ENCODE results near the gene ZBTB16. TPM values are rescaled to one million over a fixed set of nuclear protein-coding genes. Genes with fewer than 3 reads are reported as not detected.
A peak's percentile ranks its signal among the peaks of the same experiment; 100 is the strongest.

ZBTB16 gene
- total and polyA plus RNA-seq, 7 donors, result 9.9 to 197 (median 99.5) TPM

- DNase-seq, result peak; percentile 77
- H3K36me3 ChIP-seq, result peaks cover 35 to 57% (median 51%) of the 10 kb centered on the region in 4 donors
- 96 to 97% methylated on average over 26 of the region's 26 CpGs for WGBS, 2 donors
- H3K27ac ChIP-seq, result peak overlapping the region; percentile 94 to 99 (median 96)
- H3K4me3 ChIP-seq, result peak overlapping the region; percentile 15 to 99 (median 78)
- TF ChIP-seq POLR2A (IDR thresholded peaks at IDR 0.05), result no peak
- peak in 2 of 4 donors; percentile 3 to 30 for TF ChIP-seq POLR2AphosphoS5 (IDR thresholded peaks at IDR 0.05)
- H3K27me3 ChIP-seq, result no peaks in the 10 kb centered on the region
- intact Hi-C loops (cut with DNase I), result loop anchor here (5.0 kb wide), 1 partner anchor 54 kb away; no protein-coding TSS in a partner anchor
- H3K9me3 ChIP-seq, result no peaks in the 10 kb centered on the region
- H3K4me1 ChIP-seq, result peaks cover 0 to 75% (median 73%) of the 10 kb centered on the region in 4 donors
Observed at GRCh38 chr11:114063149-114063828, 3.8 kb downstream of the ZBTB16 start.

- peaks cover 35 to 62% (median 56%) of the 10 kb centered on the region in 4 donors for H3K36me3 ChIP-seq
- peak overlapping the region; percentile 13 to 97 (median 95) for H3K27ac ChIP-seq
- H3K9me3 ChIP-seq, result no peaks in the 10 kb centered on the region
- intact Hi-C loops (cut with DNase I), result loop anchor here (5.0 kb wide), 1 partner anchor 53 kb away; no protein-coding TSS in a partner anchor
- H3K27me3 ChIP-seq, result no peaks in the 10 kb centered on the region
- 95 to 96% methylated on average over 8 of the region's 8 CpGs for WGBS, 2 donors
- no peak for TF ChIP-seq POLR2A (IDR thresholded peaks at IDR 0.05)
- no peak for TF ChIP-seq CTCF (IDR thresholded peaks at IDR 0.05)
- TF ChIP-seq POLR2AphosphoS5 (IDR thresholded peaks at IDR 0.05), result no peak
- TF ChIP-seq EP300 (IDR thresholded peaks at IDR 0.05), result no peak
- peaks cover 0 to 75% (median 73%) of the 10 kb centered on the region in 4 donors for H3K4me1 ChIP-seq
- peak overlapping the region; percentile 15 to 99 (median 78) for H3K4me3 ChIP-seq
- peak; percentile 72 for DNase-seq
Observed at GRCh38 chr11:114063829-114064201, 4.3 kb downstream of the ZBTB16 start.

- peaks cover 0 to 77% (median 75%) of the 10 kb centered on the region in 4 donors for H3K4me1 ChIP-seq
- TF ChIP-seq EP300 (IDR thresholded peaks at IDR 0.05) (no peak), POLR2A (IDR thresholded peaks at IDR 0.05) (no peak), CTCF (IDR thresholded peaks at IDR 0.05) (no peak), POLR2AphosphoS5 (IDR thresholded peaks at IDR 0.05) (peak; percentile 41 to 60 (median 52))
- peak overlapping the region; percentile 15 to 99 (median 78) for H3K4me3 ChIP-seq
- H3K36me3 ChIP-seq, result peaks cover 36 to 66% (median 58%) of the 10 kb centered on the region in 4 donors
- H3K27me3 ChIP-seq, result no peaks in the 10 kb centered on the region
- peak; percentile 72 for DNase-seq
- WGBS, 2 donors, result 92 to 94% methylated on average over 14 of the region's 14 CpGs
- H3K27ac ChIP-seq, result peak overlapping the region; percentile 13 to 97 (median 95)
- H3K9me3 ChIP-seq, result no peaks in the 10 kb centered on the region
- intact Hi-C loops (cut with DNase I), result loop anchor here (5.0 kb wide), 1 partner anchor 53 kb away; no protein-coding TSS in a partner anchor
Observed at GRCh38 chr11:114064216-114064615, 4.7 kb downstream of the ZBTB16 start.

- H3K27me3 ChIP-seq, result no peaks in the 10 kb centered on the region
- H3K9me3 ChIP-seq, result no peaks in the 10 kb centered on the region
- H3K36me3 ChIP-seq, result peaks cover 41 to 73% (median 62%) of the 10 kb centered on the region in 4 donors
- no peak for TF ChIP-seq CTCF (IDR thresholded peaks at IDR 0.05)
- TF ChIP-seq EP300 (IDR thresholded peaks at IDR 0.05), result no peak
- TF ChIP-seq POLR2A (IDR thresholded peaks at IDR 0.05), result no peak
- TF ChIP-seq POLR2AphosphoS5 (IDR thresholded peaks at IDR 0.05), result peak in 3 of 4 donors; percentile 3 to 25 (median 7)
- peaks cover 0 to 82% (median 81%) of the 10 kb centered on the region in 4 donors for H3K4me1 ChIP-seq
- WGBS, 2 donors, result 91 to 95% methylated on average over 4 of the region's 4 CpGs
- peak overlapping the region; percentile 15 to 99 (median 78) for H3K4me3 ChIP-seq
- intact Hi-C loops (cut with DNase I), result no loop called here
- peak overlapping the region in 2 of 4 donors; percentile 94 to 96 for H3K27ac ChIP-seq
- peak; percentile 42 for DNase-seq
Observed at GRCh38 chr11:114065094-114065493, 5.6 kb downstream of the ZBTB16 start.

GRCh38 chr11:114066046-114066648 is 6.6 kb downstream of the ZBTB16 start:
- Histone ChIP-seq H3K4me1 (peaks cover 0 to 91% (median 90%) of the 10 kb centered on the region in 4 donors), H3K27me3 (no peaks in the 10 kb centered on the region), H3K36me3 (peaks cover 41 to 82% (median 63%) of the 10 kb centered on the region in 4 donors), H3K9me3 (no peaks in the 10 kb centered on the region), H3K4me3 (peak overlapping the region; percentile 15 to 99 (median 78)), H3K27ac (peak overlapping the region in 2 of 4 donors; percentile 94 to 96)
- 89 to 91% methylated on average over 14 of the region's 14 CpGs for WGBS, 2 donors
- intact Hi-C loops (cut with DNase I), result no loop called here
- no peak for TF ChIP-seq CTCF (IDR thresholded peaks at IDR 0.05)
- peak in 1 of 4 donors; percentile 17 for TF ChIP-seq POLR2AphosphoS5 (IDR thresholded peaks at IDR 0.05)
- TF ChIP-seq POLR2A (IDR thresholded peaks at IDR 0.05), result no peak
- no peak for TF ChIP-seq EP300 (IDR thresholded peaks at IDR 0.05)
- peak; percentile 63 for DNase-seq

Data from sigmoid colon (tissue), 7 donors.